ENCODE results near the gene P2RX2. TPM values are rescaled to one million over a fixed set of nuclear protein-coding genes. Genes with fewer than 3 reads are reported as not detected.

P2RX2 gene
- total RNA-seq, 1 experiment from 2014 or later = not detected

GRCh38 chr12:132633398-132633797, 14.8 kb downstream of the P2RX2 start:
- H3K36me3 ChIP-seq (ENCODE audit: control insufficient read depth in 1 of 2, insufficient read depth in 2 of 2, low read length in 2 of 2) = peaks cover 33 to 70% of the 10 kb centered on the region in 2 experiments

DNA sequence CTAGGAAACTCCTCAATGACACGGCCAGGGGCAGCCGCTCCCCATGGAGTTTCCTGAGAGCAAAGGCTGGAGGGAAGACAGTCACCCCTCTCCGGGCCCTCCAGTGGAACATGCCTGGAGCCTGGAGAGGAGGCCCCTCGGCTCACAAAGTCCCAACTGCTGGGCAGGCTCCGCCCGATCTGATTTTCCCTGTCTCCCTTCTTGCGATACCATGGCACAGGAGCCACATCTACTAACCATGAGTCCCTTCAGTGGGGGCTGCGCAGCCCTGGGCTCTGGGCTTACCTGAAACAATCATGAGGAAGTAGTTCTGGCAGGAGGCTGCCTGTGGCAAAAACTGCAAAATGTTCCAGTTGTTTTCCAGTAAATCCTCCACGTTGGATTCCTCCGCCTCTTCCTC, 15.3 kb downstream of the P2RX2 start:
- H3K36me3 ChIP-seq (ENCODE audit: control insufficient read depth in 1 of 2, insufficient read depth in 2 of 2, low read length in 2 of 2) = peaks cover 36 to 75% of the 10 kb centered on the region in 2 experiments
- no peaks in the 10 kb centered on the region for H3K9me3 ChIP-seq (ENCODE audit: control insufficient read depth in 1 of 2, insufficient read depth in 1 of 2, low read depth in 1 of 2, low read length in 2 of 2)
- CTCF ChIA-PET = no interaction called here
- no peak for TF ChIP-seq FOSL1 (IDR thresholded peaks at IDR 0.05; ENCODE audit: low read depth)
- TF ChIP-seq CEBPB (IDR thresholded peaks at IDR 0.05; ENCODE audit: low read depth) = no peak
- RAD21 ChIA-PET (ENCODE audit: low non-redundant PET in 1 of 2, low total read pairs in 2 of 2, uncharacterized antibody in 2 of 2, unreplicated experiment in 2 of 2) = no interaction called here
- H3K9ac ChIP-seq (ENCODE audit: low read length) = no peak overlapping the region
- H3K79me2 ChIP-seq (ENCODE audit: insufficient read depth, low read length) = no peaks in the 10 kb centered on the region
- no TSS peak for BruUV-seq (replicated peaks)
- H3K9me2 ChIP-seq (ENCODE audit: insufficient read depth) = no peaks in the 10 kb centered on the region
- ATAC-seq (no peak), DNase-seq (ENCODE audit: low read depth, low spot score) (no peak)
- H3K4me2 ChIP-seq (ENCODE audit: low read length) = no peak overlapping the region
- no peak overlapping the region for H3K27ac ChIP-seq (ENCODE audit: low read depth, low read length)
- no peak overlapping the region for H2AFZ ChIP-seq (ENCODE audit: low read depth, low read length, poor library complexity, severe bottlenecking)
- no peaks in the 10 kb centered on the region for H3K4me1 ChIP-seq (ENCODE audit: control insufficient read depth in 1 of 2, insufficient read depth in 2 of 2, low read length in 2 of 2)
- no peak overlapping the region for H3K4me3 ChIP-seq (replicated peaks in 1 of 2; ENCODE audit: low read depth in 1 of 2, low read length in 2 of 2)
- intact Hi-C loops (cut with micrococcal nuclease) = no loop called here
- H3K27me3 ChIP-seq (ENCODE audit: insufficient read depth, low read length) = no peaks in the 10 kb centered on the region
- no peaks in the 10 kb centered on the region for H4K20me1 ChIP-seq (ENCODE audit: insufficient read depth)
- POLR2A ChIA-PET = no interaction called here

More at GRCh38 chr12:132633398-132633797, 14.8 kb downstream of the P2RX2 start:
- CTCF ChIA-PET = no interaction called here
- H3K27ac ChIP-seq (ENCODE audit: low read depth, low read length) = no peak overlapping the region
- no peaks in the 10 kb centered on the region for H3K79me2 ChIP-seq (ENCODE audit: insufficient read depth, low read length)
- DNase-seq (ENCODE audit: low read depth, low spot score) (no peak), ATAC-seq (no peak)
- H4K20me1 ChIP-seq (ENCODE audit: insufficient read depth) = no peaks in the 10 kb centered on the region
- POLR2A ChIA-PET = no interaction called here
- BruUV-seq (replicated peaks) = no TSS peak
- no peak overlapping the region for H2AFZ ChIP-seq (ENCODE audit: low read depth, low read length, poor library complexity, severe bottlenecking)
- no peaks in the 10 kb centered on the region for H3K9me3 ChIP-seq (ENCODE audit: control insufficient read depth in 1 of 2, insufficient read depth in 1 of 2, low read depth in 1 of 2, low read length in 2 of 2)
- no peak for TF ChIP-seq ZFX (IDR thresholded peaks at IDR 0.05)
- TF ChIP-seq EGR1 (IDR thresholded peaks at IDR 0.05; ENCODE audit: low read depth) = no peak
- no peak for TF ChIP-seq TCF7L2 (IDR thresholded peaks at IDR 0.05; ENCODE audit: borderline replicate concordance, extremely low read depth, insufficient read depth, insufficient read length)
- no peak for TF ChIP-seq SP1 (IDR thresholded peaks at IDR 0.05; ENCODE audit: low read depth)
- TF ChIP-seq POLR2AphosphoS5 (IDR thresholded peaks at IDR 0.05; ENCODE audit: low read depth, low read length) = no peak
- no peak for TF ChIP-seq RAD21 (IDR thresholded peaks at IDR 0.05; ENCODE audit: low read depth)
- no peak for TF ChIP-seq CEBPB (IDR thresholded peaks at IDR 0.05; ENCODE audit: low read depth)
- TF ChIP-seq EZH2 (IDR thresholded peaks at IDR 0.05) = no peak
- TF ChIP-seq JUND (IDR thresholded peaks at IDR 0.05) = no peak
- TF ChIP-seq CBX3 (IDR thresholded peaks at IDR 0.05; ENCODE audit: low read depth) = no peak
- no peak for TF ChIP-seq YY1 (IDR thresholded peaks at IDR 0.05; ENCODE audit: extremely low read depth, insufficient replicate concordance, low read depth, low read length)
- no peak overlapping the region for H3K4me3 ChIP-seq (replicated peaks in 1 of 2; ENCODE audit: low read depth in 1 of 2, low read length in 2 of 2)
- RAD21 ChIA-PET (ENCODE audit: low non-redundant PET in 1 of 2, low total read pairs in 2 of 2, uncharacterized antibody in 2 of 2, unreplicated experiment in 2 of 2) = no interaction called here
- intact Hi-C loops (cut with micrococcal nuclease) = no loop called here
- H3K4me2 ChIP-seq (ENCODE audit: low read length) = no peak overlapping the region
- no peaks in the 10 kb centered on the region for H3K4me1 ChIP-seq (ENCODE audit: control insufficient read depth in 1 of 2, insufficient read depth in 2 of 2, low read length in 2 of 2)
- no peaks in the 10 kb centered on the region for H3K9me2 ChIP-seq (ENCODE audit: insufficient read depth)
- H3K27me3 ChIP-seq (ENCODE audit: insufficient read depth, low read length) = no peaks in the 10 kb centered on the region
- no peak overlapping the region for H3K9ac ChIP-seq (ENCODE audit: low read length)

Measured in HCT116 (cell line).